Gastroesophageal sphincter (tissue), 4 donors: ENCODE results near the gene CELF2. TPM values are rescaled to one million over a fixed set of nuclear protein-coding genes. Genes with fewer than 3 reads are reported as not detected.

ENCODE experiments used
- ATAC-seq: fragments of 150-250 bp; one replicate; pipeline ENCODE4 v1.9.1; 2016; ENCODE audit warnings: mild to moderate bottlenecking, moderate library complexity
- H3K27ac ChIP-seq, 4 donors: fragments of 200-600 bp; sonication (generic) in 3 of 4; 1 replicate in 3 of 4; 2 replicates in 1 of 4; pipeline ENCODE4 v1.5.1; 2016 to 2019
- H3K27me3 ChIP-seq: fragments of 200-600 bp; sonication (generic); one replicate; pipeline ENCODE4 v1.5.1; 2019
- H3K36me3 ChIP-seq, 2 donors: fragments of 200-600 bp; sonication (generic); one replicate each; pipeline ENCODE4 v1.5.1; 2019; ENCODE audit warnings: control low read depth in 1 of 2
- H3K4me1 ChIP-seq, 3 donors: fragments of 200-600 bp; sonication (generic); 1 replicate in 2 of 3; 2 replicates in 1 of 3; pipeline ENCODE4 v1.5.1; 2016 to 2019; ENCODE audit warnings: control low read depth in 2 of 3
- H3K4me3 ChIP-seq, 2 donors: fragments of 200-600 bp; sonication (generic); one replicate each; pipeline ENCODE4 v1.5.1; 2019; ENCODE audit warnings: mild to moderate bottlenecking in 1 of 2, moderate library complexity in 1 of 2
- H3K9me3 ChIP-seq, 3 donors: fragments of 200-600 bp; sonication (generic); one replicate each; pipeline ENCODE4 v1.5.1; 2017 to 2019; ENCODE audit warnings: control low read depth in 2 of 3
- CTCF ChIP-seq, 4 experiments: fragments of 200-600 bp in 2 of 4; fragments of 450-650 bp in 2 of 4; sonication (generic) in 1 of 4; IDR thresholded peaks; one replicate each; pipeline ENCODE4 v1.5.1; 2017 to 2019; ENCODE audit warnings: antibody characterized with exemption in 4 of 4, mild to moderate bottlenecking in 2 of 4, moderate library complexity in 2 of 4
- EP300 ChIP-seq: sonication (generic); formaldehyde crosslinking; IDR thresholded peaks from one replicate; pipeline ENCODE4 v1.6.1; 2017; ENCODE audit warnings: antibody characterized with exemption, mild to moderate bottlenecking
- POLR2A ChIP-seq, 2 donors: fragments of 450-650 bp; IDR thresholded peaks; one replicate each; pipeline ENCODE4 v1.6.1; 2017; ENCODE audit warnings: antibody characterized with exemption in 2 of 2, mild to moderate bottlenecking in 2 of 2, moderate library complexity in 1 of 2
- POLR2AphosphoS5 ChIP-seq: sonication (generic); formaldehyde crosslinking; IDR thresholded peaks from one replicate; pipeline ENCODE4 v1.6.1; 2017; ENCODE audit warnings: antibody characterized with exemption
- WGBS, 2 donors: methylation state at CpG; one replicate each; pipeline ENCODE4 v1.1.5; 2018; ENCODE audit warnings: low coverage in 1 of 2; 5-methylcytosine and 5-hydroxymethylcytosine counted together
- total RNA-seq, 4 donors: library from RNA; depleted of rRNA; stranded (reverse); fragments of >200 nt; gene quantifications; one replicate each; pipeline ENCODE4 v1.1.0, GENCODE V29; 2016

Gene CELF2
- total RNA-seq, 4 donors from 2014 or later, result 82.4 to 122 (median 110) TPM

DNA sequence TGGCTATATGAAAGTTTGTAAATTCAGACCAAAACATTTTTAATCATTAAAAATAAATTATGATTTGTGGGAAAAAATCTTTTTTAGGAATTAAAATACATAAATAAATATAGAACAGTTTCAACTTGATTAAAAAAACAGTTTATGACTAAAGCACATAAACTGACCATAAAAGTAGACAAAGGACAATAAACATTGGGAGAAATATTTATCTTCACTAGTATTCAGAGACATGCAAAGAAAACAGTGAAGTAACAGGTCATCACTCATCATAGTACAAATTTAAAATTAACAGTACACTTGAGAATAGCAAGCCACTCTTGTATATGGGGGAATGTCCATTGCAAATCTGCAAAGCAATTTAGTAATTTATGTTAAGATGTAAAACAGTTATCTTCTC lies 28.0 kb upstream of the CELF2 start:
- TF ChIP-seq EP300, result no peak
- no peak for TF ChIP-seq POLR2A (IDR thresholded peaks at IDR 0.05)
- TF ChIP-seq POLR2AphosphoS5, result no peak
- TF ChIP-seq CTCF (IDR thresholded peaks at IDR 0.05), result no peak
- no peaks in the 10 kb centered on the region for H3K9me3 ChIP-seq
- ATAC-seq, result no peak
- H3K36me3 ChIP-seq, result no peaks in the 10 kb centered on the region
- no peak overlapping the region for H3K4me3 ChIP-seq
- no peaks in the 10 kb centered on the region for H3K27me3 ChIP-seq
- H3K4me1 ChIP-seq, result peaks cover 0 to 19% (median 3%) of the 10 kb centered on the region in 3 donors
- no peak overlapping the region for H3K27ac ChIP-seq

DNA sequence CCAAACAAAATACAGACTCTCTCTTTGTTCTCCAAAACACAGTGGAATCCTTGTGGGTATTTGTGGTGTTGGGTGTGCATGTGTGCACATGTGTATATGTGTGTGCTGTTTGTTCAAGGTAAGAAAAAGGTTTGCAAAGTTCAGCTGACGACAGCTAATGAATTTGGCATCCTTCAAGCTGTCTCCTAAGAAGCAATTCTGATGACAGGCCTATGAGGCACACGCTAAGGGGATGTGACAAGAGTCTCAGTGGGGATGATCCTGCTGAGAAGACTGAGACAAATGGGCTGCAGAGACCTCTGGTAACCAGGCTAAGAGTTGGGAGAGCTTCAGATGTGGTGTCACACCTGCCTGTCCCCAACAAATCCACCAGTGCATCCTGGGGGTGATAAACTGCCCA lies 26.5 kb upstream of the CELF2 start:
- Histone ChIP-seq H3K36me3 (no peaks in the 10 kb centered on the region), H3K4me1 (peaks cover 0 to 16% (median 3%) of the 10 kb centered on the region in 3 donors), H3K4me3 (no peak overlapping the region), H3K9me3 (no peaks in the 10 kb centered on the region), H3K27ac (no peak overlapping the region), H3K27me3 (no peaks in the 10 kb centered on the region)
- WGBS, 2 donors, result 94% methylated on average over 2 of the region's 2 CpGs; no CpG with 5 or more reads in 1 of the 2 donors
- TF ChIP-seq POLR2AphosphoS5 (no peak), CTCF (IDR thresholded peaks at IDR 0.05) (no peak), EP300 (no peak), POLR2A (IDR thresholded peaks at IDR 0.05) (no peak)
- no peak for ATAC-seq

DNA sequence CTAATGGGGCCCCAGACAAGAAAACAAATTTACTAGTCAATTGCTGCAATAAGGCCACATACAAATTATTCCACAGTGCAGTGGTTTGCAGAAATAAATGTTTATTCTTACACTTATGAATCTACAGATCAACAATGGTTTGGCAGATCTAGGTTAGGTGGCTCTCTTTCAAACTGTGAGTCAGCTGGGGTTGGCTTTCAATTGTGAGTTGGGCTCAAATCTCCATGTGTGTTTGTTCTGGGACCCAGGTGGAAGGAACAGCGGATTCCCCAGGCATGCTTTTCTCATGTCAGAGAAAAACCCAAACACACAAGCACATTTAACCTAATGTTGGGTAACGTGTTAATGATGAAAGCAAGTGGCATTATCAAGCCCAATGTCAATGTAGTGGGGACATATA lies 25.6 kb upstream of the CELF2 start:
- TF ChIP-seq POLR2A (IDR thresholded peaks at IDR 0.05), result no peak
- TF ChIP-seq EP300, result no peak
- no peak for TF ChIP-seq POLR2AphosphoS5
- TF ChIP-seq CTCF (IDR thresholded peaks at IDR 0.05), result no peak
- H3K36me3 ChIP-seq, result no peaks in the 10 kb centered on the region
- ATAC-seq, result no peak
- H3K9me3 ChIP-seq, result no peaks in the 10 kb centered on the region
- 80 to 100% methylated on average over 1 to 2 of the region's 2 CpGs for WGBS, 2 donors
- no peaks in the 10 kb centered on the region for H3K27me3 ChIP-seq
- peaks cover 0 to 7% (median 0%) of the 10 kb centered on the region in 3 donors for H3K4me1 ChIP-seq
- H3K27ac ChIP-seq, result no peak overlapping the region
- H3K4me3 ChIP-seq, result no peak overlapping the region

GRCh38 chr10:10992961-10993714 lies 24.5 kb upstream of the CELF2 start:
- ATAC-seq, result no peak
- TF ChIP-seq EP300 (no peak), POLR2A (IDR thresholded peaks at IDR 0.05) (no peak), CTCF (IDR thresholded peaks at IDR 0.05) (no peak), POLR2AphosphoS5 (no peak)
- no peaks in the 10 kb centered on the region for H3K9me3 ChIP-seq
- no peaks in the 10 kb centered on the region for H3K27me3 ChIP-seq
- 82 to 88% methylated on average over 3 of the region's 3 CpGs for WGBS, 2 donors
- no peak overlapping the region for H3K4me3 ChIP-seq
- H3K4me1 ChIP-seq, result peaks cover 0 to 5% (median 0%) of the 10 kb centered on the region in 3 donors
- H3K36me3 ChIP-seq, result no peaks in the 10 kb centered on the region
- no peak overlapping the region for H3K27ac ChIP-seq

DNA sequence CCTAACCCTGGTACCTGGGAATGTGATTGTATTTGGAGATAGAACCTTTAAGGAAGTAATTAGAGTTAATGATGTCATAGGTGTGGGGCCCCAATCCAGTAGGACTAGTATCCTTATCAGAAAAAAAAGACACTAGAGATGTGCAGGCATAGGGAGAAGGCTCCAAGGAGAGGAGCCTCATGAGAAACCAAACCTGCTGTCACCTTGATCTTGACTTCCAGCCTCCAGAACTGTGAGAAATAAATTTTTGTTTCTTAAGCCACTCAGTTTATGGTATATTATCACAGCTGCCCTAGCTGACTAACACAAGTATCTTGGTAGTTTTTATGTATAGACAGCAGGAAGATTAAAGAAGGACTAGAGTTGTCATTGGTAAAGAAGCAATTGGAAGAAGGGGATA lies 23.9 kb upstream of the CELF2 start:
- Histone ChIP-seq H3K9me3 (no peaks in the 10 kb centered on the region), H3K4me3 (no peak overlapping the region), H3K27ac (no peak overlapping the region), H3K36me3 (no peaks in the 10 kb centered on the region), H3K4me1 (peaks cover 0 to 5% (median 0%) of the 10 kb centered on the region in 3 donors), H3K27me3 (no peaks in the 10 kb centered on the region)
- TF ChIP-seq POLR2AphosphoS5 (no peak), POLR2A (IDR thresholded peaks at IDR 0.05) (no peak), EP300 (no peak)
- no peak for ATAC-seq
